ENCODE results near the gene LUZP2.
A peak's percentile ranks its signal among the peaks of the same experiment; 100 is the strongest.

LUZP2 gene

DNA sequence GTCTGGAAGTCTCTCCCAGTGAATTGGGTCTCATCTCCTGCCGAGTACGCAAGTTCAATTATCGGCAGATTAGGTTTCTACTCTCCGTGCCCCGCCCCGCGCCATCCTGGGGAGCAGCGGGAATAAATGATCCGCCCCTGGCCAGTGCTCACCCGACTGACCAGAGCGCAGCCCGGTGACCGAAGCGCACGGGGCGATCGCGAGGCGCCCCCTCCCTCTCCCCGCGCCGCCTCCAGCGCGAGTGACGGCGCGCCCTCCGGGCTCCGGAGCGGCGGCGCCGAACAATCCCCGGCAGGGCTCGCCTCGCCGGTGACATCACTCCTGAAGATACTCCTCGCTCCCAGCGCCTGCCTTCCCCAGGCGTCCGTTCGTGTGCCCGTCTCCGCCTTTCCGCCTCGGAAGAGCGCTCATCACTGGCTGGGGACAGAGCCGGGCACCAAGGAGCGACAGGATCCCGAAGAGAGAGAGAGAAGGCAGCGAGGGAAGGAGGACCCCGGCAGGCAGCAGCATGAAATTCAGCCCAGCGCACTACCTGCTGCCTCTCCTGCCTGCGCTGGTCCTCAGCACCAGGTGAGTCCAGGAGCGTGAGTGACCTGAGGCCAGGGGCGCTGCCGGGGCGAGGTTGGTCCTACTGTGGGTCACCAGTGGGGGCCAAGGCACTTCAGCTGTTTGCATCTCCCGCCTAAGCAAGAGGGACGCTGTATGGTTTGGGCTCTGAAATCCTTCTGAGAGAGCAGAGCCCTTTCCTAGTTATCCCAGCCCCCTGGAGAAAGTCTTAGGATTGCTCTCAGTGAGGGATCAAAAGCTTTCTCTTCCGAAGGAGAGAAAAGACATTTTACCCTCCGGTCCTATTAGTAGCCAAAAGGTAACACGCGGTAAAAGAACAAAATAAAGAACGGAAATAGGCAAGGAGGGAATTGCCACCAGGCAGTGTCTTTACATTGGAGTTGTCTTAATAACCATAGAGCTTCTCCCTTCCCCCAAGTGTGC lies at the start of gene LUZP2:
LUZP2 (plus strand) TSS at position 318 of the 990 bp plus-strand sequence.
- peak in 38 of 51 donors; percentile 3 to 79 (median 38) for DNase-seq

DNA sequence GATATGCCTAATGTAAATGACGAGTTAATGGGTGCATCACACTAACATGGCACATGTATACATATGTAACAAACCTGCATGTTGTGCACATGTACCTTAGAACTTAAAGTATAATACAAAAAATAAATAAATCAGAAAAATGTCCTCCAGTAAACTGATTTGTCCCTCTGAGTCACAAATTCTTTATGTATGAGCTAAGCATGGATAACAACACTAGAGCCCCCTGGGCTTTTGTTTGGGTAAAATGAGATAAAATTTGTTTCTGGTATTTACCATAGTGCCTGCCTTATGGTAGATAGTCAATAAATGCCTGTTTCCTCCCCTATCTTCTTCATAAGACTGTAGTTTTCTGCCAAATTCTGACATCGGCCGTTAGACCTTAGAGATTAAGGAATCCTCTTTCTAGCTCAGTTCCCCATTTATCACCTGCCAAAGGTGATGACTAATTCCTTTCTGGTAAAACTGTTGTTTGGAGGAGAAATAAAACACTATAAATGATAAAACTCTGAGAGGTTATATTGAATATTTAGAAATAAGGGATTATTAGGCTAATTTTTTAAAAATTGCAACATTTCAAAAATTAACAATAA lies 43.6 kb upstream of the LUZP2 start:
- no peak for DNase-seq

DNA sequence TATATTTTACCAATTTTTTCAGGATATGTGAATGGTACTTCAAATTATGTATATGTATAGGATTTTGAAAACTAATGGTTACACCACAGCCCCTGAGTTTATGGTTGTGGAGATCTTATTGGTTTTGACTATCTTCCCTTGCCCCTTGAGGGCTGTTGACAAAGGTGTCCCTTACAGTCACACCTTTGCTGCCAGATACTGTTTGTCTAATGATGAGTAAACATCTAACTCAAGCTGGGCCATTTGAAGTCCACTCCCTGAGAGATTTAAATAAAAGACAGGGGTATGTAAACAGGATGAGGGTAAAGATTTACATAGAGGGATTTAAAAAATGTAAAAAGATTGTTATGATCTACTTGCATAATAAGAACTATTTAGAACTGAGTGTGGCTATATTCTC lies 38.9 kb upstream of the LUZP2 start:
- DNase-seq: no peak

DNA sequence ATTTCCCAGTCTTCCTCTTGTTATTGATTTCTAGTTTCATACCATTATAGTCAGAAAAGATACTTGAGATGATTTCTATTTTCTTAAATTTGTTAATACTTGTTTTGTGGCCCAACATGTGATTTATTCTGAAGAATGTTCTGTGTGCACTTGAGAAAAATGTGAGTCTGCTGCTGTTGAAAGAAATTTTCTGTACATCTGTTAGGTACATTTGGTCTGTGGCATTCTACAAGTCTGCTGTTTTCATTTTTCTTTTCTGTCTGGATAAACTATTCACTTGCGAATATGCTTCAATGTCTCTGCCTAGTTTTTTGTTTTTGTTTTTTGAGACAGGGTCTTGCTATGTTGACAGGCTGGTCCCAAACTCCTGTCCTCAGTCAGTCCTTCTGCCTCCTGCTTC lies 26.4 kb upstream of the LUZP2 start:
- no peak for DNase-seq

DNA sequence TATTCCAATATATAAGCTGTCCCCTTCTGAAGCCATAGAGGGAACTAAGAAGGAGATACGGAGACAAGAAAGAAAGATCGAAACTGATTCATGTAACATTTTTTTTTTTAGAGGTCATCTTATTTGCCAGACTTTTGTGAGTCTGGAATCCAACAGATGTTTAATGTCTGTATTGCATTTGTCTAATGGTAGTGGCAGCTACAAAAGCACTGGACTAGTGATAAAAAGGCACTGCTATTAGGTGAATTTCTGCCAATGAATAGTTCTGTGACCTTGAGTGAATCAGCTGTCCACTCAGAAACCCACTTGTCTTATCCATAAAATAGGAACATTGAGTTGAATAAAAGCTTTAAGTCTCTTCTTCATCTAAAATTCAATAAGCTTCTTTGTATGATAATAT lies 25.8 kb upstream of the LUZP2 start:
- no peak for DNase-seq

DNA sequence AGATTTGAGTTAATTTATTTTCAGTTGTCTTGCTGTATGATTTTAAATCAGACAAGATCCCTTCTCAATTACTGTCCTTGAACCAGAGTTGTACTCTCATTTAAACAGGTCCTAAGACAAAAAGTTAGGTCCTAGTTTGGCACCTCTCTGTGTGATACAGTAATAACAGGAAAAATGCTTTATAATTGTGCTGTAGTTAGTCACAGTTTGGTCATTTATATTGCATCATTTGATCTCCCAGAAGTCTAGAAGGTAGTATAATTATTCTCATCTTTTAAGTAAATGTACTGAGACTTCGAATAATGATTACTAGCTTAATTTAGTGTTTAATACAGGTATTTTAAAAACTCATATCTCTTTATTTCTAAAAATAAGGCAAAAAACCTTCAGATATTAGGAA lies 18.1 kb upstream of the LUZP2 start:
- no peak for DNase-seq

DNA sequence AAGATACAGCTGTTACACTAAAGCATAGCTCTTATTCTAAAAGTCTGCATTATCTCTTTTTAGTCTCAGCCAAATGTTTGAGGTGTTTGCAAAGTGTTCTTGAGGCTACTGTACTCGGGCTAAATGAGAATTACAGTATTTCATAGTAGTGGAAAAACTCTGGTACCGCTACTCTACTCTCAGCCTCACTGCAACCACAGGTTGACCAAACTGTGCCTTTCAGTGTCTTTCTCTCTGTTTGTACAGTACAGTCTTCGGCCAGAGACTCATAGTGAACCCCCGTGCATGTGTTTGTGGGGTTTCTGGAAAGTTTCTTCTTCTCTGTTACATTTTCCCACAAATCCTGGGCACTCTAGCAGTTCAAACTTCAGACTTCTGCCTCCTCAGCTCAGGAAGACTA lies 7.4 kb upstream of the LUZP2 start:
- no peak for DNase-seq

DNA sequence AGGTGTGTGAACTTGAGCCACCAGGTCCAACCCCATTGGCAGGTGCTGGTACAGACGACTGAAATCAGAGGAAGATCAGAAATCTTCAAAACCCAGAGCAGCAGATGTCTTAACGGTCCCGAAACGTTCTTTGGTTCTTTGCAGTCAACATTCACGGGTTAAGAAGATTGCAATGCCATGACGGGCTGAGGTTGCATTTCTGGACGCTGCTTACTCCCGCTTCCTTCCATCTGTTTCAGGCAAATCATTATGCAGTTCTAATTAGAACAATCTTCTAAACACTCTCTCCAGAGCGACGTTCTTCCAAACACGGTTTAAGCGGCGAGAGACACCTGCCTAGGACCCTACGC lies 492 bp upstream of the LUZP2 start:
- peak in 1 of 51 donors; percentile 35 for DNase-seq

DNA sequence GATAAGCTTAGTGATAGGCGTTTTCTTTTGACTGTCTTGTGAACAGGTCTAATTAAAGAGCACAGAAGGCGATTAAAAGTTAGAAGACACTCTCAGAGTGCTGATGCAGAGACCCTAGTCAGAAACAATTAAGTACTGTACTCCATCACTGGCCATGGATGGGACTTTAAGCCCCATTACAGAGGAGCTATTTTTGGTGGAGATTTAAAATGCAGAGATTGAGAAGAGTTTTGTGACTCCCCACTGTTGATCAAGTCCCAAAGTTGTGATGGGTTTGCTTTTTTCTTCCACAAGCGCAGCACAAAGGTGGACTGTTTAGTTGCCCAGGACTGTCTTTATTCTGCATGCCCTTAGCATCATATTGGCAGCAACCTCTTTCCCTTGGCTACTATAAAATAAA lies 978 bp downstream of the LUZP2 start:
- DNase-seq: peak in 4 of 51 donors; percentile 4 to 22 (median 6)

DNA sequence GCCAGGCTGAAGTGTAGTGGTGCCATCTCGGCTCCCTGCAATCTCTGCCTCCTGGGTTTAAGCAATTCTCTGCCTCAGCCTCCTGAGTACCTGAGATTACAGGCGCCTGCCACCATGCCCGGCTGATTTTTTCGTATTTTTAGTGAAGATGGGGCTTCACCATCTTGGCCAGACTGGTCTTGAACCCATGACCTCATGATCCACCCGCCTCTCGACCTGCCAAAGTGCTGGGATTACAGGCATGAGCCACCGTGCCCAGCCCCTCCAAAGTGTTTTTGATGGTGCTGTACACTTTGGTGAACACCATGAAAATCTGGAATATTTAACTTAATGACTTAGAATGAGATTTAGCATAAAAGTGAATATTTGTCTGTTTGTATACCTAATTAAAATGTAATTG lies 5.6 kb downstream of the LUZP2 start:
- DNase-seq: no peak

DNA sequence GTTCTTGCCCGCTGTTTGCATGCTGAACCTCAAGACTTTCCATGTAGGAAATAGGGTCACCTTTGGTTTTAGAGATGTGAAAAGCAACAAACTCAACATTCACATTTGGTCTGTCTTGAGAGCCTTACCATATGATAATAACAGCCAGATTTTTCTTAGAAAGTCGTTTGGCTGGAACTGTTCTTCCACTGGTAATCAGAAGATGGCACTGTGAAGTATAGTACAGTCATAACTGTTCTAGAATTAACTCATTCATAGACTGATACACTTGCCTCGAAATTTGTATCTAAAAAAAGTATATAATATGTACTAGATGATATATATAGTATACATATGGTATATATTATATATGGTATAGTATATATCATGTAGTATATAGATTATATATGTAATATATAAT lies 12.3 kb downstream of the LUZP2 start:
- DNase-seq: no peak

DNA sequence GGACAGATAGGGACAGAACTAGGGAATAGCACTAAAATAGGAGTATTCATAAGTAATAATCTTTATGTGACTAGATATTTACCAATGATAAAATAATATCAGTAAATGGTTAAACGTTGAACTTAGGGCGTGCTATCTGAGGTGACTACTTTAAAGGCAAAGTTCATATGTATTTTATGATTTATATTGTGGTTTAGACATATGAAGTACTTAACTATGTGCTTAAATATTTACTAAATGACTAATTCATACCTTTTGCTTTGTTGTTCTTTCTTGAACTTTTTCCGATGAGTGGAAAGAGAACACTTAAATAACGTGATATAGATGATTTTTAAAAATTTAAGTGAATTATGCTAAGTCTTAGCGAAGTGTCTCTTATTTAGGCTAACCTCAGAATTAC lies 14.7 kb downstream of the LUZP2 start:
- DNase-seq: no peak

DNA sequence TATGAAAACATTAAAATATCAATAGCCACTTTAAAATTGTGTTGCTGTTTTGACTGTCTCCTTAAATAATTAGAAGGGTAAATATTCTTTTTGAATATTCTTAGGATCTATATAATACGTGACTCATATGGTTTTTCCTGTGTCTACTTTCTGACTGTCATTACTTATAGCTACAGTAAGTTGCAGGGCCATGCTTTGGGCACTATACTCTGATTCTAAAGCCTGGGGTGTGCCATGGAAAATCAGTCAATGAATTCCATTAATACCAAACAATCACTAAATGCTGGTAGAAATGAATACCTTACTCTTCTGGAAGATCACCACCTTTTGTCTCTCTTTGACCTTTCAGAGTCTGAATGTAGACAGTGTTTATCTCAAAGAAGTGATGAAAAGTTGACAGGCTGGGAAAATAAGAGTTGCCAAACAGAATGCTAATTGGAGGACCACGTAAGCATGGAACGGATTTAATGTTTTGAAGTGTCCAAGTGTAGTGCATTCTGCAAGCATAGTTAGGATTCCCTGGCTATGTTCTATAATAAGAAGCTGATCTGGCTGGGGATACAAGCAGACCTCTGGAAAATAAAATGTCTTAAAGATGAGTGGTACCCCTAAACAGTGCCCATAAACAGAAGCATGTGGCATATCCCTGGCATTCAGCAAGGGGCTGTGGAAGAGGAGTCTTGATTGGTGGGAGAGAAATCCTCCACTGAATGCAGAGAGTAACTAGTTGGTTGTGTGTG lies 16.8 kb downstream of the LUZP2 start:
- no peak for DNase-seq

DNA sequence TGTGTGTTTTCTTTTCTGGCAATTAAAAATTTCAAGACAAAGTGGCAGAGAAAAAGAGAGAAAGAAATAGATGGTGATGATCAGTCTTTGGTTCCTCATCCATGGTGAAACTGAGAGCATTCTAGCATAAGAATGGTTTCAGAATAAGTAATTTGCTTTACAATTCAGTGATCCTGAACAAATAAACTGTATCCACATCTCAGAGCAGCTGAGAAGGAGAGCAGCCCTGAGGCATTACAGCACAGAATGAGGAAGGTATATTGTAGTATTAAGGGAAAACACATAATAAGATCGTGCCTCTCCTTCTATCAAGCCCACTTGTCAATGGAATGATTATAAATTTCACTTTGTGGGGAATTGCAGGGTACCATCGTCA lies 17.4 kb downstream of the LUZP2 start:
- DNase-seq: no peak

DNA sequence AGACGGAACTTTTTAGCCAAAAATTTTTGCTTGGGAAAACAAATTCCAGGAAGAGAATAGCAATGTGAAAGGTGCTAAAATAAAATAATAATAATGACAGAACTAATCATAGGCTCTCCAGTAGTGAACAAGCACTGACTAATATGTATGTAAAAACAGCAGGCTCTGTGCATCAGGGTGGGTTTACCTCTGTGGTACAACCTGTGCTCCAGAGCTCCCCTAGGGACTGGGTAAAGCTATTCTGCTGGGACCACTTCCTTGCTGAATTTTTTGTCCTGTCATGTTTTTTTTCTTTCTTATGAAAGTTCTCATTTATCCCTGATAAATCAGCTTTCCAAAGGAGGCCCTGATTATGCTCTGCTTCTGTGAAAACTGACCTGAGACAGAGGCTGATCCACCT lies 18.8 kb downstream of the LUZP2 start:
- DNase-seq: no peak

DNA sequence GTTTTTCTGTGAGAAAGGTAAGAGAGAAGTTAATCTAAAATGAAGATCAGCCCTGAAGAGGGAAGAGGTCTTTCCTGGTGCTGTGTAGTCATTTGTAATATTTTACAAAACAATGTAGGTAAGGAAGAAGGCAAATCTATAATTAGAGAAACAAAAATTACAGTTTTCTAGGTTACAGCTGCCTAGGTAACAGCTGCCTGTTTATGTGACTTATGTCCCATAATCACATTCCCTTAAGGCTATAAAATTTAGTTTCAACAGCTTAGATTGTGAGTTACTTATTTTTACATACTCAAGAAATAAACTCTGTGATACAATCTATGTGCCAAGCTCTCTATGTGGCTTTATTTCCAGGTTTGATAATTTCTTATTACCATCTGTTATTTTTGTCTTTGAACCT lies 19.8 kb downstream of the LUZP2 start:
- DNase-seq: no peak

DNA sequence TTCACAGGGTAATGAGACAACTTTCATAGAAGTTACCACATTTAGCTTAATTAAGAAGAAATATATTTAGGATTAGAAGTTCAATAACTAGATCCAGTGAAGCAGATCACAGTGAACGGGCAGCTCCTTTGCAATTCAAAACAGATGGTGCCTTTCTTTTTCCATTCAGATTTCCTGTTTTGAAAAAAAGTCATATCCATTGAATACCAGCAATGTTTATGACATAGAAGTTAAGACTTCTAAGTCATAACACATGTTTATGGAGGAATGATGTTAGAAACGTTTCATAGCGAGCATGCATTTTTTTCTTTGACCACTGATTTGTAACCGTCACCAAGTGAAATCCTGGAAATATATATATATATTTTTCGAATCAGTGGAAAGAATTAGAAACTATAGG lies 24.7 kb downstream of the LUZP2 start:
- no peak for DNase-seq

DNA sequence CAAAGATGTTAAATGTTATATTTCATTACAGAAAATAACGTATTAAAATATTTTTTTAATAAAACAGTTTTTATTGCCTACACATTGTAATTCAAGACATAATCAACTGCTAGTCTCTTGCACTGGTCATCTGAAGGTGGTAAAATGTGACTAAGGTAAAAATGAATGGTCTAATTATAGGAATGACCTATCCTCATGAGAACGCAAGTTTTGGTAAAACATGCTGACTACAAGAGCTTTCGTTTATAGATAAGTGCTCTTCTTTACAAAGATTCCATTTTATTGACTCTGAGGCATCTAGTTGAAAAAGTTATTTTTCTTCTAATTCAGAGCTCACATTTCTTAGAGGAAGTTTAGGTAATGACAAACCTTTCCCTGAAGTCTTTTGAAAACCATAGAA lies 27.3 kb downstream of the LUZP2 start:
- DNase-seq: no peak

DNA sequence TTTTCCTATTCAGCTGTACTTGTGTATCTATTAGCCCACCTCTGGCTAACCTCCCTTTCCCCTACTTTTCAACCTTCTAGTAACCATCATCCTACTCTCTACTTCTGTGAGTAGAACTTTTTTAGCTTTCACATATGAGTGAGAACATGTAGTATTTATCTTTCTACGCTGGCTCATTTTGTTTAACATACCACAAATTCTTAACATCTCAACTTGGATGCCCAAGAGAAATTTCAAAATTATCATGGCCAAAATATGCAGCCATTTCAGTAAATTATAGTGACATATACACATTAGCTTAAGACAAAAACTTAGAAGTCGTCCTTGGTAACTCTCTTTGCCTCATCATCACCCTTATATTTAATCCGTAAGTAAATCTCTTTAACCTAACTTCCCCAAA lies 34.7 kb downstream of the LUZP2 start:
- DNase-seq: no peak

DNA sequence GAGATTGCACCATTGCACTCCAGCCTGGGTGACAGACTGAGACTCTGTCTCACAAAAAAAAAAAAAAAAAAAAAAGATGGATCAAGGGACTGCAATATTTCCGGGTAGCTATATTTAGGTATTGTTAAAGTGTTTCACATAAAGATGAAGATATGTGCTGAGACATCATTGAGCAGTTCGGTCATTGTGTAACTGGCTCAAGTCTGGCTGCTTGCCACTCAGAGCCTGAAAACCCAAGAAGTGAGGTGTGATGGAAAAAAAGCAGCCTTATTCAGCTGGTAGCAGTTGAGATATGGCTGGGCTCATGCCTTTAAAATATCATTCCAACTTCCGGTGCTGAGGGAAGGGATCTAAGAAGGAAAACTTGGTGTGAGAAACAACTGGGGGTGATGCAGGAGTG lies 46.9 kb downstream of the LUZP2 start:
- DNase-seq: no peak

DNA sequence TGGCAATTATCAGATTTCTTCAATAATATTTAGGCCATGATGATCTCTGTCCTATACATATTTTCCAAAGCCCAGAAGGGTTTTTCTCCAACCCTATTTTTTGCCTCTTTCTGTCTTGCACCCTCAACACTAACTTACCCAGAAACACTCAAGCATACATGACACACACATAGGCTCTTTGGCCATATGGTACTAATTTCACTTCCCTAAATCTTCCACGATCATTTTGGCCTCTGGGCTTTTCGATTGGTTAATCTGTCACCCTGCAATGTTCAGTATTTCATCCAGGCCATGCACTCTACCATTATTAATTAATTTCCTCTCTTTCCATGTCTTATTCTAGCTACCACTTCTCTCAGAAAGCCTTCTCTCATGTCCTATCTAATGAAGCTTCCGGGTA lies 59.8 kb downstream of the LUZP2 start:
- DNase-seq: no peak

DNA sequence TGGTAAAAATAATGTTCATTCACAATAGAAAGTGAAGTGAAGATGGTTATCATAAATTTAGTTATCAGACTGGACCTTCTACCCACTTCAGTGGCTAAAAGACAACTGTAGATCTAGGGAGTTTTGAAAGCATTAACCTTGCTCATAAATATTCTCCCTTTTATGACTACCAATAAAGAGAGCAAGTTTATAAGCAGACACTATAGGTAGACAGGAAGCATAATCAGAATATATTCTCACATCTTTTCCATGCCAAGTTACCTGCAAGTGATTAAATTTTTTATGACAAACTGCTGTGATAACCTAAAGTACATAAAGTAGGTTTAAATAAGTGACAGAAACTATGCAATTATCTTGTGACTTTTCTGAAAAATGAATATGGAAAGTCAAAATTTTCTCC lies 62.5 kb downstream of the LUZP2 start:
- no peak for DNase-seq

DNA sequence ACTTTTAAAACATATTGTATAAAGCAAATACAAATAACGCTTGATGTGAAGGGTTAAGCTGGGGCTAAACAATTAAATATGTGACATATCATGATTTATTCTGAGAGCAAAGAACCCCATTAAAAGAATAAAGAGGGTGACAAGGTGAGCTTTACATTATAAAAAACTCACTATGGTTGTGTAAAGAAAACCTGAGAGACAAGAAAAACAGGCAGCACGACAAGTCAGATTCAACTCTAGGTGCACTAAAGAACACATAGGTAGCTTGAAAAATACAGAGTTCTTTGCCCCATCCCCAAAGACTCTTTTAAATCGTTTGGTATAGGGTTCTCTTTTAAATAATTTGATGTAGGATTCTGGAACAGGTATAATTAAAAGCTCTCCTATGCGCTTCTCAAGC lies 63.5 kb downstream of the LUZP2 start:
- no peak for DNase-seq

All from hypothalamus (tissue), 51 donors.